Posterior vena cava (tissue), 2 donors: ENCODE measurements around the gene KY. TPM values are rescaled to one million over a fixed set of nuclear protein-coding genes. Genes with fewer than 3 reads are reported as not detected.

Experiments
- DNase-seq: peaks from one replicate; pipeline ENCODE4 v3.0.0-alpha.2; 2020; ENCODE audit warnings: low spot score
- intact Hi-C, 2 donors: fragments of 100-400 bp; cut with DNase I; formaldehyde crosslinking; loops; one replicate each; pipeline versions ENCODE4 v1.14.1 to v1.14.2; 2022 to 2023
- total RNA-seq, 2 donors: library from RNA; stranded (reverse); fragmentation: NEBNext Ultra II Directional; extraction: Animal tissue kit (Norgen Biotek cat#: 25700); gene quantifications; one replicate each; pipeline ENCODE4 v1.2.1, GENCODE V29; 2021
- donor health status: DM: yes; HTN: yes; CAD: no.
- donor health status: DM: yes; HTN: yes; CAD: no.

Gene KY
- total RNA-seq, 2 donors from 2014 or later, result 3.2 to 3.8 TPM

GRCh38 chr3:134625462-134625861, 25.4 kb downstream of the KY start:
- intact Hi-C loops, result no loop called here
- no peak for DNase-seq

- DNase-seq, result no peak
- intact Hi-C loops, result no loop called here
Measured at GRCh38 chr3:134624537-134625287, 26.1 kb downstream of the KY start.

GRCh38 chr3:134623615-134624245, 27.1 kb downstream of the KY start:
- no peak for DNase-seq
- intact Hi-C loops, result no loop called here

- DNase-seq, result no peak
- intact Hi-C loops, result no loop called here
Measured at GRCh38 chr3:134622806-134623365, 27.9 kb downstream of the KY start.

GRCh38 chr3:134621854-134622253, 29.0 kb downstream of the KY start:
- intact Hi-C loops, result no loop called here

GRCh38 chr3:134620476-134621115, 30.2 kb downstream of the KY start:
- intact Hi-C loops, result no loop called here
- no peak for DNase-seq

More at GRCh38 chr3:134621854-134622253, 29.0 kb downstream of the KY start:
- no peak for DNase-seq

- intact Hi-C loops, result no loop called here
- peak; percentile 50 for DNase-seq
Measured at GRCh38 chr3:134619884-134620445, 30.9 kb downstream of the KY start.

GRCh38 chr3:134619301-134619615, 31.6 kb downstream of the KY start:
- intact Hi-C loops, result no loop called here
- no peak for DNase-seq

- DNase-seq, result peak; percentile 40
- intact Hi-C loops, result no loop called here
Measured at GRCh38 chr3:134618478-134619300, 32.1 kb downstream of the KY start.

GRCh38 chr3:134617608-134618477, 33.0 kb downstream of the KY start:
- DNase-seq, result peak; percentile 48

GRCh38 chr3:134615743-134616142, 35.1 kb downstream of the KY start:
- DNase-seq, result no peak
- intact Hi-C loops, result no loop called here

More at GRCh38 chr3:134617608-134618477, 33.0 kb downstream of the KY start:
- intact Hi-C loops, result no loop called here

- intact Hi-C loops, result no loop called here
Measured at GRCh38 chr3:134614955-134615354, 35.9 kb downstream of the KY start.

GRCh38 chr3:134613006-134613520, 37.8 kb downstream of the KY start:
- DNase-seq, result no peak
- intact Hi-C loops, result no loop called here

More at GRCh38 chr3:134614955-134615354, 35.9 kb downstream of the KY start:
- DNase-seq, result no peak

- DNase-seq, result no peak
- intact Hi-C loops, result loop anchor here in 1 of 2 donors (2.0 kb wide), 1 partner anchor 53 kb away; no protein-coding TSS in a partner anchor
Measured at GRCh38 chr3:134611516-134611915, 39.3 kb downstream of the KY start.

- intact Hi-C loops, result loop anchor here in 1 of 2 donors (2.0 kb wide), 1 partner anchor 52 kb away; no protein-coding TSS in a partner anchor
- DNase-seq, result no peak
Measured at GRCh38 chr3:134610432-134611385, 40.1 kb downstream of the KY start.

GRCh38 chr3:134609821-134610431, 40.9 kb downstream of the KY start:
- intact Hi-C loops, result loop anchor here (2.0 to 10.0 kb wide), 2 partner anchors 51 to 1285 kb away; no protein-coding TSS in a partner anchor
- DNase-seq, result peak; percentile 71
